Mesothelial cell of epicardium (in vitro differentiated cells): Measurements from ENCODE around the gene MYO18A. TPM values are rescaled to one million over a fixed set of nuclear protein-coding genes. Genes with fewer than 3 reads are reported as not detected.
A peak's percentile ranks its signal among the peaks of the same experiment; 100 is the strongest.
"Not testable (repeated sequence)": the region's sequence is repeated elsewhere in the genome, so short reads cannot be mapped to it uniquely, and the experiment has no call there.

ENCODE experiments used
- DNase-seq, 2 experiments: peaks; one replicate each; pipeline ENCODE4 v3.0.0; 2021; ENCODE audit warnings: low spot score in 2 of 2; ENCODE audit not compliant: unreplicated experiment in 2 of 2
- H3K27ac Mint-ChIP-seq: 2 replicates; pipeline ENCODE4 v1.8.0; 2021; ENCODE audit warnings: mixed read lengths
- H3K27me3 Mint-ChIP-seq: 2 replicates; pipeline ENCODE4 v1.8.0; 2021; ENCODE audit warnings: low read depth, mixed read lengths
- H3K36me3 Mint-ChIP-seq: 2 replicates; pipeline ENCODE4 v1.8.0; 2021; ENCODE audit warnings: mixed read lengths
- H3K4me1 Mint-ChIP-seq: 2 replicates; pipeline ENCODE4 v1.8.0; 2021; ENCODE audit warnings: mixed read lengths
- H3K4me3 Mint-ChIP-seq: 2 replicates; pipeline ENCODE4 v1.8.0; 2021; ENCODE audit warnings: mild to moderate bottlenecking, moderate library complexity, mixed read lengths
- H3K9me3 Mint-ChIP-seq: 2 replicates; pipeline ENCODE4 v1.8.0; 2021; ENCODE audit warnings: mixed read lengths
- CTCF ChIP-seq: fragments of 200-600 bp; sonication (generic); IDR thresholded peaks from one replicate; pipeline ENCODE4 v1.5.0; 2021; ENCODE audit warnings: antibody characterized with exemption; ENCODE audit not compliant: unreplicated experiment
- total RNA-seq: library from RNA; stranded (reverse); gene quantifications from 3 replicates; pipeline ENCODE4 v1.2.1, GENCODE V29; 2021

Gene MYO18A
- total RNA-seq, 1 donor from 2014 or later: 58.4 TPM

DNA sequence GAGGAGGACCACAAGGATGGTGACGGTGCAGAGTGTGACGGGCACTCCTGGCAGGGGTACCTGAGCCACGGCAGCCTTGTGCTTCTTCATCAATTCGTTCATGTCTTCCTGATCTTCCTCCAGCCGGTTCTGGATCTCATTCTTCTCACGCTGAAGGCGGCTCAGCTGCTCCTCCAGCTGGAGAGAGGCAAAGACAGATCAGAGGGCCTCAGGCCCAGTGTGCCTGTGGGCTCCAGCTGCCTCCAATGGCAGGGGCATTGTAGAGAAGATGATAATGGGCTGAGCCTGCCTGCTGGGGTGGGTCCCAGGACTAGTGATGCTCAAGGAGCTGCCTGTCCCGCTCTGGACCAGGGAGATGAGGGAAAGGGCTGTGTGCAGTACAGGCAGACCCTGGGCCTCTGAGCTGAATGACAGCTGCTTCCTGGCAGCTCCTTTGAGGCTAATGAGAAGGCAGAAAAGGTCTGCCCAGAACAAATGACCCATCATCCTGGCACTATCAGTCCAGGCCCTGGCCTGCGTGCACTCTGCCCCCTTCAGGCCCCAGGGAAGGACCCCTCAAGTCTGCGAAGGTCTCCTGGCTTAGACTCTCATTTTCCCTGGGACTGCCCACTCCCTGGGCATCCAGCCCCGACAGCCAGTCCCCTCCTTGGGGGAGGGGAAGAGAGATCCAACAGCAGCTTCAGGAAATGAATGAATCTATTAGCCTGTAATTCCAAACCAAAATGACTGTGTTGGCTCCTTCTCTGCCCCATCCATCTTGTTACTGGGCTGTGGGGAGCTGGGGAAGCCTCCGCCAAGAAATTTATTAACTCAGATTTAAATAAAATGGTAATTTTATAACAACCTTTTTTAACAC is 89.2 kb downstream of the MYO18A start:
- Mint-ChIP-seq H3K4me1 (no peaks in the 10 kb centered on the region), H3K27me3 (no peaks in the 10 kb centered on the region), H3K27ac (no peak overlapping the region), H3K36me3 (peaks cover 39% of the 10 kb centered on the region), H3K4me3 (no peak overlapping the region), H3K9me3 (no peaks in the 10 kb centered on the region)
- no peak for DNase-seq
- no peak for TF ChIP-seq CTCF

DNA sequence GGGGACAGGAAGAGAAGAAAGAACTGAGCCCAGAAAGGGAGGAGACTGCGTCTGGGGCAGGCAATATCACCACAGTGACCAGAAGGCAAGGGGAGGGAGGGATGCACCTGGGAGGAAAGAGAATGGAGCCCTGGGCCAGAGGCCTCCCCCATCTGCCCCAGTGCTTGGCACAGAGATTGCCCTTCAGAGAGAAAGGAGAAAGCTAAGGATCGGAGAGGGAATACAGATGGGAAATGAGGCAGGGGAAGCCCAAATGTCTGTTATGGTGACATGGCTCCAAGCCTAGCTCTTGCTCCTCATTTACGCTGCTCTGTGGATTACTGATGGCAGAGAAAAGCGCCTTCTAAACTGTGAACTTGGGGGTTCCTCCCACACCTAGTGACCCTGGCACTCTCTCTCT is 90.1 kb downstream of the MYO18A start:
- Mint-ChIP-seq H3K36me3 (peaks cover 41% of the 10 kb centered on the region), H3K4me3 (no peak overlapping the region), H3K4me1 (no peaks in the 10 kb centered on the region), H3K9me3 (no peaks in the 10 kb centered on the region), H3K27me3 (no peaks in the 10 kb centered on the region), H3K27ac (no peak overlapping the region)
- no peak for DNase-seq
- TF ChIP-seq CTCF: no peak

DNA sequence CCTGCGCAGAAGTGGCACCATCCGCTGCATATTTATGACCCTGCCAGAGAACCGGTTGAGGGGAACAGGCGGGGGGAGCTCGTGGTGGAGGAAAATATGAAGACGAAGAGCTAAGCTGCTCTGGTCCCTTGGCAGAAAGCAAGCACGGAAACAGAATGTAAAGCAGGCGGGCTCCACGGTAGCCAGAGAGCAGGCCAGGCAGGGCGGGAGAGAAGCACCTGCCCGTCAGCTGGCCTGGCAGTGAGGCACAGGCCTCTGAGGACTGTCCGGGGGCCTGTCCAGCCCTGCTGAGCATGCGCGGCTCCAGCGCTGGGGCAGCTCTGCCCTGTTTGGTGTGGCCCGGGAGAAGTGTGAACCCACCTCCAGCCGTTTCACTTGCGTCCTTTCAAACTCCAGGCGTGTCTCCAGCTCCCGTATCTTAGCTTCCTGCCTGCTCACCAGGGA is 90.6 kb downstream of the MYO18A start:
- TF ChIP-seq CTCF: no peak
- no peak for DNase-seq
- peaks cover 5% of the 10 kb centered on the region for H3K4me1 Mint-ChIP-seq
- H3K9me3 Mint-ChIP-seq: no peaks in the 10 kb centered on the region
- H3K4me3 Mint-ChIP-seq: no peak overlapping the region
- peaks cover 41% of the 10 kb centered on the region for H3K36me3 Mint-ChIP-seq
- H3K27ac Mint-ChIP-seq: peak overlapping the region; percentile 19
- H3K27me3 Mint-ChIP-seq: no peaks in the 10 kb centered on the region

- H3K27me3 Mint-ChIP-seq, H3K27ac Mint-ChIP-seq, DNase-seq, H3K9me3 Mint-ChIP-seq, H3K4me3 Mint-ChIP-seq: not testable (repeated sequence)
- peaks cover 11% of the 10 kb centered on the region for H3K4me1 Mint-ChIP-seq
- peaks cover 39% of the 10 kb centered on the region for H3K36me3 Mint-ChIP-seq
These were observed 91.4 kb downstream of the MYO18A start for GRCh38 chr17:29088782-29089181.

- DNase-seq: no peak
- TF ChIP-seq CTCF: no peak
- no peak overlapping the region for H3K27ac Mint-ChIP-seq
- H3K4me3 Mint-ChIP-seq: no peak overlapping the region
- no peaks in the 10 kb centered on the region for H3K27me3 Mint-ChIP-seq
- peaks cover 11% of the 10 kb centered on the region for H3K4me1 Mint-ChIP-seq
- H3K36me3 Mint-ChIP-seq: peaks cover 33% of the 10 kb centered on the region
- no peaks in the 10 kb centered on the region for H3K9me3 Mint-ChIP-seq
These were observed 93.4 kb downstream of the MYO18A start for GRCh38 chr17:29086628-29087332.

DNA sequence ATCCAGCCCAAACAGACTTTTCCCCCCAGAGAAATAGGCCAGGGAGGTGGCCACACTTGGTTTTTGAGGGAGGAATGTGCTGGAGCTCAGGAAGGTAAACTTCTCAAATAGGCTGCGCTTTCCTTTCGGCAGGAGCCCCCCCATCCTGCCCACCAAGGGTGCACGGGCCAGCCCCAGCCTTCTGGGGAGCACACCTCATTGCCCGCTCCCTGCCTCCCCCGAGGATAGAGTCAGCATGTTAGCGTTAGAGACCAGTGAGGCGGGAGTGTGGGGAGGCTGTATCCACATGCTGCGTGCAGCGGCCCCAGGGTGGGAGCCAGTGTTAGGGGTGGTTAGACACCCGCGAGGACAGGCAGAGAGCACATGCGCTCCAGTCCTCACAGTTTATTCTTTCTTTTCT is 95.0 kb downstream of the MYO18A start:
- H3K27ac Mint-ChIP-seq: no peak overlapping the region
- DNase-seq: no peak
- H3K9me3 Mint-ChIP-seq: no peaks in the 10 kb centered on the region
- H3K36me3 Mint-ChIP-seq: peaks cover 40% of the 10 kb centered on the region
- H3K4me3 Mint-ChIP-seq: no peak overlapping the region
- no peak for TF ChIP-seq CTCF
- H3K27me3 Mint-ChIP-seq: no peaks in the 10 kb centered on the region
- peaks cover 11% of the 10 kb centered on the region for H3K4me1 Mint-ChIP-seq
